UCSD-AML1 (cell line): ENCODE results near the gene SPATA45.
"Not testable (repeated sequence)": the region's sequence is repeated elsewhere in the genome, so short reads cannot be mapped to it uniquely, and the experiment has no call there.

Source experiments
- DNase-seq: peaks from one replicate; lab custom pipeline; 2025; ENCODE audit not compliant: unreplicated experiment; lab: John Stamatoyannopoulos, UW

Gene SPATA45

GRCh38 chr1:212847549-212847948, at the start of gene SPATA45:
Gene SPATA45 (minus strand): TSS chr1:212847649. CDS start chr1:212836149, 11,500 bp downstream.
- no peak for DNase-seq

GRCh38 chr1:212892108-212892507, 44.7 kb upstream of the SPATA45 start:
- DNase-seq = no peak

GRCh38 chr1:212884592-212884991, 37.1 kb upstream of the SPATA45 start:
- no peak for DNase-seq

- DNase-seq = no peak
These were observed 32.7 kb upstream of the SPATA45 start for GRCh38 chr1:212879947-212880690.

GRCh38 chr1:212878418-212878817, 31.0 kb upstream of the SPATA45 start:
- no peak for DNase-seq

GRCh38 chr1:212873518-212873917, 26.1 kb upstream of the SPATA45 start:
- no peak for DNase-seq

- no peak for DNase-seq
These were observed 24.5 kb upstream of the SPATA45 start for GRCh38 chr1:212871976-212872375.

- DNase-seq = no peak
These were observed 19.7 kb upstream of the SPATA45 start for GRCh38 chr1:212867192-212867591.

GRCh38 chr1:212864201-212864600, 16.8 kb upstream of the SPATA45 start:
- DNase-seq = no peak

GRCh38 chr1:212863345-212863744, 15.9 kb upstream of the SPATA45 start:
- DNase-seq = not testable (repeated sequence)

GRCh38 chr1:212862111-212862690, 14.8 kb upstream of the SPATA45 start:
- no peak for DNase-seq

- DNase-seq = no peak
These were observed 13.5 kb upstream of the SPATA45 start for GRCh38 chr1:212860713-212861581.

GRCh38 chr1:212858461-212859265, 11.2 kb upstream of the SPATA45 start:
- DNase-seq = peak; percentile 47

- DNase-seq = peak; percentile 96
These were observed 10.6 kb upstream of the SPATA45 start, which contains the start of gene FLVCR1 for GRCh38 chr1:212857992-212858460. Gene FLVCR1 (plus strand): TSS chr1:212858275. CDS start chr1:212858453, 178 bp downstream.

- no peak for DNase-seq
These were observed 9.3 kb upstream of the SPATA45 start for GRCh38 chr1:212856755-212857154.

GRCh38 chr1:212853658-212854057, 6.2 kb upstream of the SPATA45 start:
- DNase-seq = no peak

- DNase-seq = no peak
These were observed 4.7 kb upstream of the SPATA45 start for GRCh38 chr1:212852105-212852688.

- not testable (repeated sequence) for DNase-seq
These were observed 2.9 kb downstream of the SPATA45 start for GRCh38 chr1:212844521-212844920.

- no peak for DNase-seq
These were observed 9.3 kb downstream of the SPATA45 start for GRCh38 chr1:212838145-212838544.
